SKM-1 treated with dmso at 0.1 percent for 144 hours (cell line): ENCODE data around the gene LRRC43.
"Not testable (repeated sequence)": the region's sequence is repeated elsewhere in the genome, so short reads cannot be mapped to it uniquely, and the experiment has no call there.

Experiments
- DNase-seq: peaks from one replicate; lab custom pipeline; 2025; ENCODE audit not compliant: unreplicated experiment; lab: John Stamatoyannopoulos, UW

Gene LRRC43

DNA sequence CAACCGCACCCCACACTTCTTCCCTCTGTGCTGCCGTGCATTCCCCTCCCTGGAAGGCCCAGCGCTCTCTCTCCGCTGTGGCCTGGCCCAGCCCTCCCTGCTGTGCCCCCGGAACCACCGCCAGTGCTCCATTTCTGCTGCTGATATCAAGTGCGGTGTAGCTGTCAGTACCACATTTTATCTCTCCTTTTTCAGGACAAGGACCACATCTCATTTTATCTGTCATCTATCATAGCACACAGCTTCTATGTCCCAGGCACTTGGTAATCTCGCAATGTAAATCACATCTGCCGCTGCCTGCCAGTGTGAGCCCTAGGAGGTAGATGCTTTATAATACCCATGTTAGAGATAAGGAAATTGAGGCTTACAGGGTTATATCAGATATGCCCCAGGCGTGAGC, 27.2 kb upstream of the LRRC43 start:
- no peak for DNase-seq

DNA sequence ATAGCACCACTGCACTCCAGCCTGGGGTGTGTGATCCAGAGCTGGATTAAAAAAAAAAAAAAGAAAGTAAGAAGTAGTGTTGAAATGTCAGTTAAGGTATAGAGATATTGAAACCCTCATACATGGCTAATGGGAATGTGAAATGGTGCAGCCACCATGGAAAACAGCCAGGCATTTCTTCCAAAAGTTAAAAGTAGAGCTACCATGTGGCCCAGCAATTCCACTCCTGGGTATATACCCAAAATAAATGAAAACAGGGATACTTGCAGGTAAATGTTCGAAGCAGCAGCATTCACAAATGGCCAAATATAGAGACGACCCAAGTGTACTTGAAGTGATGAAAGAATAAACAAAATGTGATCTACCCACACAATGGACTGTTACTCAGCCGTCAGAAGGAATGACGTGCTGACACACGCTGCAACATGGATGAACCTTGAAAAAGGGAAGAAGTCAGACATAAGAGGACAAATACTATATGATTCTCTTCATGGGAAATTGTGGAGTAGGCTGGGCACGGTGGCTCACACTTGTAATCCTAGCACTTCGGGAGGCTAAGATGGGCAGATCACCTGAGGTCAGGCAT, 24.1 kb upstream of the LRRC43 start:
- no peak for DNase-seq

DNA sequence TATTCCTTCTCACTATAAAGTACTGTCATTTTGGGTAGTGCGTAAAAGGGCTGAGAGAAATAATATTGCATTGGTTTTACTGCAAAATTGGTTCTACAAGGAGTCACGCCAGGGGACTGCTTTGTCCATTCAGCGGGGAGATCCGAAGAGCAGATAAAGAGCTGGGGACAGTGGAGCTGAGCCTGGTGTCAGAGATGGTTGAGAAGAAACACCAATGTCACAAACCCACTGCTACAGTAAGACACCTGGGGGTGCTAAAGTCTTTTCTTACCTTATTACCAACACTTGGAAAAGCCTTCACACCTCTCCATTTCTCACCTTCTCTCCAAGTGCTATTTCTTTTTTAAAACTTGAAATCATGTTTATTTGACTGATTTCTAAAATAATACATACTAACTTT, 23.0 kb upstream of the LRRC43 start:
- no peak for DNase-seq

DNA sequence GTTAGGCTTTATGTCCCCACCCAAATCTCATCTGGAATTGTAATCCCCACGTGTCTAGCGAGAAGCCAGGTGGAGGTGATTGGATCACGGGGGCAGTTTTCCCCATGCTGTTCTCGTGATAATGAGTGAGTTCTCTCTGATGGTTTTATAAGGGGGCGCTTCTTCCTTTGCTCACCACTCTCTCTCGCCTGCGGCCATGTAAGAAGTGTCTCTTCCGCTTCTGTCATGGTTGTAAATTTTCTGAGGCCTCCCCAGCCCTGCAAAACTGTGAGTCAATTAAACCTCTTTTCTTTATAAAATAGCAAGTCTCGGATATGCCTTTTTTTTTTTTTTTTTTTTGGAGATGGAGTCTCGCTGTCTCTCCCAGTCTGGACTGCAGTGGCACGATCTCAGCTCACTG, 22.2 kb upstream of the LRRC43 start:
- no peak for DNase-seq

DNA sequence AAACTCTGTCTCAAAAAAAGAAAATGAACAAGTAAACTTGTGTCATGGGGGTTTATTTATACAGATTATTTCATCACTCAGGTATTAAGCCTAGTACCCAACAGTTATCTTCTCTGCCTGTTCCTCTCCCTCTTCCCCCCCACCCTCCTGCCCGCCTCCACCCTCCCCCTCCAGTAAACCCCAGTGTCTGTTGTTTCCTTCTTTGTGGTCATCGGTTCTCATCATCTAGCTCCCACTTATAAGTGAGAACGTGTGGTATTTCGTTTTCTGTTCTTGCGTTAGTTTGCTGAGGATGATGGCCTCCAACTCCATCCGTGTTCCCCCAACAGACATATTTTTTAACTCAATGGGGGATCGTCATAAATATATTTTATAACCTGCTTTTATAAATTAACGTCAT, 21.2 kb upstream of the LRRC43 start:
- no peak for DNase-seq

DNA sequence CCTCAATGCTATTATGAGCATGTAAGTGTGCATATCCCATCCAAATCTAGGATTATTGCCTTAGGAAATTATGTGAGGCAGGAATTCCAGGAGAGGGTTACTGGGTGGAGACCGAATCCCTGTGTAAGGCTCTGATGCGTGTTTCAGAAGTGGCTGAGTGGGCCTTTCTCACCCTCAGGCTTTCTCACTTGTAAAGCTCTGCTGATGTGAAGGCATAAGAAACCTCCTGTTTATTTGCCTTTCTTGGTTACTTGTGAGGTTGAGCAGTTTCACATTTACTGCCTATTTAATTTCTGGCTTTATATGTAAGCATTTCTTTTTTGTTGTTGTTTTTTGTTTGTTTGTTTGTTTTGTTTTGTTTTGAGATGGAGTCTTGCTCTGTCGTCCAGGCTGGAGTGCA, 19.9 kb upstream of the LRRC43 start:
- DNase-seq, result no peak

DNA sequence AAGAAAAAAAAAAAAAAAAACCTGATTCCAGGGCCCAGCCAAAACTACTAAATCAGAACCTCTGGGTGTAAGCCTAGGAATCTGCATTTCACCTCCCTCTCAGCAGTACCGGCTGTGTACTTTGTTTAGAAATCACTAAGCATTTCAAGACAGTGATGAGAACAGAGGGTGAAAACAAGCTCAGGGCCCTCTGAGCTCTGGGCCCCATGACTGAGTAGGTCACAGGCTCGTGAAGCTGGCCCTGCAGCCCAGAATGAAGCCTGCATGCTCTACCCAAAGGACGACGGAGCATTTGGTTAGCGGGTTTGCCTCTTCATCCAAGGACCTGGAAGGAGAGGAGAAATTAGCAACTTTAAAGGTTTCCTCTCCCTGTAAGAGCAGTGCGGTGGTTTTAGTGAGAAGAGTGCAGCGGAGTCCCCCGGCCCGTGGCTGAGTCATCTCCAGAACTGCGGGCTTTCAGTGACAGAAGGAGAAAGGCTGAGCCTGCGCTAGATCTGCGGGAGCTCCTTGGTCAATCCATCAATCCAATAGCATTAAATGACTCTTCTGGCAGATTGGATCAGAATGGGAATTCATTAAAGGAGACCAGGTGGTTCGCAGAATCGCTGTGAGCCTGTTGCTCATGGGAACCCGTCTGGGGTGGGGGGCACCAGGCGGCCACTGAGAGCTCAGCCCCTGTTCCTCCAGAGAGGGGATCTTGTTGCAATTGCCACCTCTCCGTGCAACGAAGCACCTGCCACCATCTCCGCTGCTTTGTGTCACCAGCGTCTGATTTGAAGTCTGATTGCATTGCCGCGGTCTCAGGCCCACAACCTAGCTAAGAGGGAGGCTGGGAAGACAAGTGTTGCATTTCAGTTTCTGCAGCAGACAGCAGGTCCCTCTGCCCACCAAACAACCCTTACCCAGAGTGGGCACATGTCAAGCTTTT, 16.2 kb upstream of the LRRC43 start:
- DNase-seq, result no peak

DNA sequence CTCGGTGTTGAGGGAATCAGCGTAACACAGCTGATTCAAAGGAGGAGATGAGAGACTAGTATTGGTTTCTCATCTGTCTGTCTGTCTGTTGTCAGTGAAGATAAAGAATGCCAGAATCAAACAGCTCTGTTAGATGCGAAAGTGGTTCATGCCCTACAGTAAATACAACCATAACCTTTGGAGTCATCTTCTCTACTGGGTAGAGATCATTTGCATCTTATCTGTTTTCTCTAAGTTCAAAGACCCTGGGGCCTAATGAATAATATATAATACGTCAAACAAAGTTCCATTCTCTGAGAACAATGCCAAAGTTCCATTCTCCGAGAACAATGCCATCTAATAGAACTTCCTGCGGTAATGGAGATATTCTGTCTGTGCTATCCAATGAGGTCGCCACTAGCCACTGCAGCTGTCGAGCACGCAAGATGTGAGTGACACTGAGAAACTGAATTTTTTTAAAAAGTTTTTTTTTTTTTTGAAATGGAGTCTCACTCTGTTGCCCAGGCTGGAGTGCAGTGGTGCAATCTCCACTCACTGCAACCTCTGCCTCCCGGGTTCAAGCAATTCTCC, 15.5 kb upstream of the LRRC43 start:
- no peak for DNase-seq

DNA sequence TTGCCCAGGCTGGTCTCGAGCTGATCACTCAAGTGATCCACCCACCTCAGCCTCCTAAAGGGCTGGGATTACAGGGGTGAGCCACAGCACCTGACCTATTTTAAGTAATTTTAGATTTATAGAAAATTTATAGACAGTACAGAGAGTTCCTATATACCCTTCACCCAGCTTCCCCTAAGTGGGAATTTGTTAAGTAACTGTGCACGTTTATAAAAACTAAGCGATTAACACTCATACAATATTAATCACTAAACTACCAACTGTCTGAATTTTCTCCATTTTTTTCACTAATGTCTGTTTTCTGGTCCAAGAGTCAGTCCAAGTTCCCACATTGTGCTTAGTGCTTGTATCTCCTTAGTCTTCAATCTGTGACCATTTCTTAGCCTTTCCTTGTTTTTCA, 14.4 kb upstream of the LRRC43 start:
- no peak for DNase-seq

DNA sequence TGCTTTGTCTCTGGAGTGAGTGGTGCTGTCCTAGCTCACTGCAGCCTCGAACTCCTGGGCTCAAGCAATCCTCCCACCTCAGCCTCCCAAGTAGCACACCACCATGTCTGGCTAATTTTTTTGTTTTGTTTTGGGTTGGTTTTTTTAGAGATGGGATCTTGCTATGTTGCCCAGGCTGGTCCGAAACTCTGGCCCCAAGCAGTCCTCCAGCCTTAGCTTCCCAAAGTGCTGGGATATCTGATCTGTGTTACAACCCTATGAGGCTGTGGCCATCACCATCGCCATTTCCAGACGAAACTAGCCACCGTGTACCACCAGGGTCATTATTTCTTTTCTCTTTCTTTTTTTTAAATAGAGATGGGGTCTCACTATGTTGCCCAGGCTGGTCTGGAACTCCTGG, 11.5 kb upstream of the LRRC43 start:
- no peak for DNase-seq

DNA sequence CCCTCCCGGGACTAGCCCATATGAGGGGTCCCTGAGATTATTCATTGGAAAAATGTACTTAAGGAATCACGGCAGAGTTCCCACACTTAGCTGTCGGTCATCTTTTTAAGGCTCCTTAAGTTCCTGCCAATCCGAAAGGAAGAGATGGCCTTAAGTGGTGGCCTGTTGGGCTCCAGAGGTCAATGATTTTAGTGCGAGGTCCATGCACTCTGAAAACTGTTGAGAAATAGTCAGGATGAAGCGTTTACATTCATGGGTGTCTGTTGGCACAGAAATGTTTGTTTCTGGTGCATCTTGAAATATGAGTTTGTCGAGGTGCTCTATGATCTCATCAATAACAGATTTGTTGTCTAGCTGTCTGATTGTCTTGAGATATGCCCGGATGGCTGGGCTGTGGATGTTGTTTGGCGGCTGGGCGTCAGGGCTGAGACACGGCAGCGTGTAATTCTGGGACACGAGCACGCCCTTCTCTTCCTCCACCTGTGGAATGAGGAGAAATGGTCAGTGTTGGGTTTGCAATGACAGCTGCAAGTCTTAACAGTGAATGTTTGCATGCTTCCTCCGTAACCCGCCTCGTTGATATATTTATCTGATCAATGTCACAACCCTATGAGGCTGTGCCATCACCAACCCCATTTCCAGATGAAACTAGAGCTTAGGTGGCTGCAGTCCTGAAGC, 10.5 kb upstream of the LRRC43 start:
- no peak for DNase-seq

DNA sequence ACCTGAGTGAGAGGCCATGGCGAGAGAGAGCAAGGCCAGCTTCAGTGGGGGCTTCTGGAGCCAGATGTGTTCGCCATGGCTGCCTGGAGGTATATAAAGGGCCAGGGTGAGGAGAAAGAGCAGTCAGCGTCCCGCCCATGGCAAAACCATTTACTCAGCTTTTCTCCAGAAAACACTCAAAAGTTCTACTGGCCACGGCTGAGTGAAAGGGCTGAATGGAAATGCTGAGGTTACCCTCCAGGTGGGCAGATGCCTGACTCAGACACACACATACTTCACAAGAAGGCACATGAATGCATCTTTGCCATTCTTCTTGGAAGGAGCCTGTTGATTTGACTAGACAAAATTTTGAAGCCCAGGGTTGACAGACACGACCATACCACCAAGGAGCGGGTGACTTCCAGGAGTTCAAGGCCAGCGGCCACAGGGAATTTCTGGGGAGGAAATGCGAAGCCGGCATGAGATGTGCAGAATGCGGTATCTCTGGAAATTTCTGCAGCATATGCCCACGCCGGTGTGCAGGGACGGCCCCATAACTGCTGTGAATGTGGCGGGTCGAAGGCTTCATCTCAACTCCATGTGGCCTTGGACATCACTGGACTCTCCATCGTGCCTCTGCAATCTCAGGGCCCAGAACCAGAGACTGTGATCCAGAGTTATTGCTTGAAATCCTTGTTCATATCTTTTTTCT, 8.6 kb upstream of the LRRC43 start, which contains the start of gene IL31:
TSS of gene IL31 (minus strand) at position 67 of the 691 bp plus-strand sequence. CDS start at position 18, 49 bp downstream.
- no peak for DNase-seq

DNA sequence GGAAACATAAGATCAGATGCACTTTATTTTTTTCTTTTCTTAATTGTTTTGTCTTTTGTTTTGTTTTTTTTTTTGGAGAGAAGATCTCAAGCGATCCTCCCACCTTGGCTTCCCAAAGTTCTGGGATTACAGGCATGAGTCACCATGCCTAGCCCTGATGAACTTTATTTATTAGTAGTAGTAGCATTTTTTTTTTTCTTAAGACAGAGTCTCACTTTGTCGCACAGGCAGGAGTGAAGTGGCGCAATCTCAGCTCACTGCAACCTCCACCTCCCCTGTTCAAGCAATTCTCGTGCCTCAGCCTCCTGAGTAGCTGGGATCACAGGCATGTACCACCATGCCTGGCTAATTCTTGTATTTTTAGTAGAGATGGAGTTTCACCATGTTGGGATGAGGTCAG, 6.5 kb upstream of the LRRC43 start:
- DNase-seq, result not testable (repeated sequence)

DNA sequence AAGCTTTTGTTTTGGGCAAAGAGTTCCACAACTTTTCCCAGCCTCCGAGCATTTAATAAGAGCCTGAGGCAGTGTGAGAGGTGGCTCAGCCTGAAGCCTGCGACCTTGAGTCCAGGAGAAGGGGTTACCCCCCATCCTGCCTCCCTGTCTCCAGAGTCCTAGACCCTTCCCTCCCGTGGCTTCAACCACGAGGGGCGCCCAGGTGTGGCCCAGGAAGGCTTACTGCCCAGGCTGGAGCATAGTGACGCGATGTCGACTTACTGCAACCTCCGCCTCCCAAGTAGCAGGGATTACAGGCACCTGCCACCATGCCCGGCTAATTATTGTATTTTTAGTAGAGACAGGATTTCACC, 641 bp downstream of the LRRC43 start:
- no peak for DNase-seq

DNA sequence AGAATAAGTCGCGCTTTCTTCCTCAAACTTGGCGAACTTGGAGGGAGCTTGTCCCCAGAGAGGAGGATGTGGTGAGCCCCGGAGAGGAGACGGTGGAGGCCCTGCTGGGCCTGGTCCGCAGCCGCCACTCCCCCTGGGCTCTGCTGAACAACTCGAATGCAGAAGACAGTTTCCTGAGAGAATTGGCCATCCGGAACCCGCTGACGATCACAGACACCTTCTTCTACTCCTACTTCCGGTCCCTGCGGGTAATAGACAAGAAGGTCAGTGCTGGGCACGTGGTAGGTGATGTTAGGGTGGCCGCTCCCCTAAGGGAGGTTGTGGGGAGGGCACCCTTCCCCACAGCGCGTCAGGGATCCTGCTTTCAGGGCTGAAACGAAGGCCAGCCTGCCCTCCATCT, 1.6 kb downstream of the LRRC43 start:
- DNase-seq, result no peak

DNA sequence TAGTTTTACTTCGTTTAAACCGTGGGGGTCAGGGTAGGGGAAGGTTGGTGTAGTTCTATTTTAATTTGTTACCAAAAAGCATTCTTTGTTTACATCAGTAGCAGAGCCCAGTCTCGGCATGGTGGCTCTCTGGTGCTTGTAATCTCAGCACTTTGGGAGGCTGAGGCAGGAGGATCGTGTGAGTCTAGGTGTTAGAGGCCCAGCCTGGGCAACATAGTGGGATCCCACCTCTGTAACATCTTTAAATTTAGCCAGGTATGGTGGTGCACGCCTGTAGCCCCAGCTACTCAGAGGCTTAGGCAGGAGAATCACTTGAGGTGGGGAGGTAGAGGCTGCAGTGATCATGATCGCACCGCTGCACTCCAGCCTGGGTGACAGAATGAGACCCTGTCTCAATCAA, 2.2 kb downstream of the LRRC43 start:
- DNase-seq, result no peak

DNA sequence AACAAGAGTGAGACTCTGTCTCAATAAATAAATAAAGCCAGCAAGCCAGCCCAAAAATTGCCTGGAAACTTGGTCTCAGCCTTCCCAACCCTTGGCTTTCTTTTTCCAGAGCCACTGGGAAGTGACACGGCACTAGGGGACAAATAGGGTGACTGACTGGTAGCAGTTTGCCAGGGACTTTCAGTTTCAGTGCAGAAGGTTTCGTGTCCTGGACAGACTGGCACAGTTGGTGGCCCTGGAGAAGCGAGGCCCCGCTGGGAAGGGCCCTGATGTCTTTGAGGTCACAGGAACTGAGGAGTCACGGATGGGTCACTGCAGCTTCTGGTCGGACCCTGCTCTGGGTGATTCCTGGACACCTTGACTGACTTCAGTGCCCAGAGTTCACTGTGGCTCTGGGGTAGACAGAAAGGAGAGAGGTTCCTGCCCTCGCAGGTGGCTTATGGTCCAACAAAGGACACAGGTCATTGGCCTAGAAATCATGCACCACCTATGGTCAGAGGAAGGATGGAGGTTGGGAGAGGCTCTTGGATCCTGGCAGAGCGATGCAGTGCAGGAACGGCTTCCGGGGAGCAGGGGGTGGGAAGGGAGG, 2.7 kb downstream of the LRRC43 start:
- DNase-seq, result no peak

DNA sequence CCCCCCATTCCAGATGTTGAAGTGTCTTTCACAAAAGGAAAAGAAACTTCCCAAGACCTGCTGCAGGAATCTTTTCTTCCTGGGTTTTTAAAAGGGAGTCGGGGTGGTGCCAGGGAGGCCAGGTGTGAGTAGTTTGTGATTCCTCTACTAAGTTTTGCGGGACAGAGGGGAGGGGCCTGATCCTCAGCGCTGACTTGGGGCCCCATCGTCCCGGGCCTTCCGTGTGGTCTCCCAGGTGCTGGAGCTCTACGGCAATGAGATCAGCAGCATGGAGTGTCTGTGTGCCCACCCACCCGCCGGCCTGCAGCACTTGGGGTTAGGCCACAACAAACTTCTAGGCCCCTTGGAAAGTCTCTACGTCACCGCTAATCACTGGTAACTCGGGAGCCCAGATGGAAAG, 4.5 kb downstream of the LRRC43 start:
- DNase-seq, result no peak

DNA sequence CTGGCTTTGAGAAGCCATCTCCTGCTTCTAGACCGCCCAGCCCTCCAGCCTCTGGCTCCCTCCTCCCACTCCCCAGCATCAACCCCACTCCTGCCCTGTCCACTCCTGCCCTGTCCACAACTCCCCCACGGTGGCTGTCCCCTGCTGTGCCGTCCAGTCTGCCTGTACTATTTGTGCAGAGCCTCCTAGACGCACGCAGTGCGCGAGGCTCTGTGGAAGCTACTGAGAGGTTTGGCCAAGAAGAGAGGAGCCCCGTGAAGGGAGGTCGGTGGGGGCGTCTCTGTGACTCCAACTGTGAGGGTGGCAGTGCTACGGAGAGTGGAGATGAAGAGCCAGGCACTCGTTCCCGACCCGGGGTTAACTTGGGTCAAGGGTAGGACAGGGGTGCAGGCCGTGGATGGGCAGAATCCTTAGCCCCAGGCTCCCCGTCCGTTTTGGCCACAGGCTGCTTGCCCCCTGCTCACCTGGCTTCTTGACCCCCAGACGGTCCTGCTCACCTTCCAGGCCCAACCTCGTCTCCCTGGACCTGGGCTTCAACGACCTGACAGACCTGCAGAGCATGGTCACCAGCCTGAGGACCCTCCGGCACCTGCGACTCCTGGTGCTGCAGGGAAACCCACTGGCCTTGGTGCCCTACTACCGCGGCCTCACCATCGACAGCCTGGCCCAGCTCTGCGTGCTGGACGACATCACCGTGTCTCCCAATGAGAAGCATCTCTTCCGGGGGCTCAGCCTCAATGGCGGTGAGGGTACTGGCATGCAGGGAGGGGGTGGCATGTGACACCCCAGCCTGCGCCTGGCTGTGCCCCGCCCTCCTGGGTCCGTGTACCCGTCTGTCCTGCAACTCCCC, 6.9 kb downstream of the LRRC43 start:
- no peak for DNase-seq
